Neural cell (in vitro differentiated cells): ENCODE results near the gene CA12. TPM values are rescaled to one million over a fixed set of nuclear protein-coding genes. Genes with fewer than 3 reads are reported as not detected.

Experiments used
- H2AFZ ChIP-seq: fragments of 200-600, 300-800 bp; sonication (generic), shearing (Covaris generic); 2 replicates; pipeline ENCODE4 v1.6.0; 2014; ENCODE audit warnings: low read depth, mild to moderate bottlenecking, antibody characterized with exemption, low read length, moderate library complexity
- H3F3A ChIP-seq: fragments of 200-600 bp; shearing (Covaris generic); 2 replicates; pipeline ENCODE4 v1.6.1; 2016; ENCODE audit warnings: mild to moderate bottlenecking, moderate library complexity, mixed read lengths, antibody characterized with exemption, low read length; ENCODE audit not compliant: insufficient read depth, poor library complexity, severe bottlenecking
- H3K27ac ChIP-seq: fragments of 200-600, 300-800 bp; sonication (generic), shearing (Covaris generic); 2 replicates; pipeline ENCODE4 v1.5.1; 2014; ENCODE audit warnings: mild to moderate bottlenecking, low read length, moderate library complexity
- H3K27me3 ChIP-seq: fragments of 300-800, 200-600 bp; sonication (generic), shearing (Covaris generic); 2 replicates; pipeline ENCODE4 v1.6.0; 2014; ENCODE audit warnings: mild to moderate bottlenecking, low read depth, low read length, moderate library complexity; ENCODE audit not compliant: insufficient read depth
- H3K36me3 ChIP-seq: fragments of 300-800, 200-600 bp; sonication (generic), shearing (Covaris generic); 2 replicates; pipeline ENCODE4 v1.5.1; 2014; ENCODE audit warnings: mild to moderate bottlenecking, antibody characterized with exemption, low read length, moderate library complexity; ENCODE audit not compliant: insufficient read depth
- H3K4me2 ChIP-seq: fragments of 300-800, 200-600 bp; sonication (generic), shearing (Covaris generic); 2 replicates; pipeline ENCODE4 v1.6.0; 2014; ENCODE audit warnings: mild to moderate bottlenecking, low read length
- H3K4me3 ChIP-seq: fragments of 300-800, 200-600 bp; sonication (generic), shearing (Covaris generic); 2 replicates; pipeline ENCODE4 v1.5.1; 2014; ENCODE audit warnings: mild to moderate bottlenecking, low read length, moderate library complexity
- H3K79me2 ChIP-seq: fragments of 200-600 bp; shearing (Covaris generic); replicated peaks from 2 replicates; pipeline ENCODE4 v1.6.0; 2014; ENCODE audit warnings: mild to moderate bottlenecking, low read length, moderate library complexity; ENCODE audit not compliant: insufficient read depth
- H3K9ac ChIP-seq: fragments of 300-800, 200-600 bp; sonication (generic), shearing (Covaris generic); 2 replicates; pipeline ENCODE4 v1.6.1; 2016; ENCODE audit warnings: mild to moderate bottlenecking, low read length, mixed read lengths
- H3K9me2 ChIP-seq: fragments of 200-600 bp; shearing (Covaris generic); 2 replicates; pipeline ENCODE4 v1.6.1; 2016; ENCODE audit warnings: mild to moderate bottlenecking, low read length, mixed read lengths; ENCODE audit not compliant: insufficient read depth
- H3K9me3 ChIP-seq: fragments of 200-600, 300-800 bp; sonication (generic), shearing (Covaris generic); 2 replicates; pipeline ENCODE4 v1.6.1; 2016; ENCODE audit warnings: mild to moderate bottlenecking, mixed run types, low read length, moderate library complexity, mixed read lengths
- H4K20me1 ChIP-seq: fragments of 200-600 bp; shearing (Covaris generic); 2 replicates; pipeline ENCODE4 v1.6.1; 2016; ENCODE audit warnings: mild to moderate bottlenecking, mixed run types; ENCODE audit not compliant: insufficient read depth
- CTCF ChIP-seq: fragments of 450-650 bp; IDR thresholded peaks from 2 replicates; pipeline ENCODE4 v1.5.1; 2014; ENCODE audit warnings: antibody characterized with exemption, mild to moderate bottlenecking, moderate library complexity; ENCODE audit not compliant: poor library complexity, severe bottlenecking
- EP300 ChIP-seq: fragments of 450-650 bp; conservative IDR thresholded peaks from 2 replicates; pipeline ENCODE4 v1.6.1; 2014; ENCODE audit warnings: antibody characterized with exemption, mild to moderate bottlenecking, moderate library complexity; ENCODE audit not compliant: poor library complexity, severe bottlenecking
- EZH2 ChIP-seq: fragments of 200-600, 300-800 bp; shearing (Covaris generic), sonication (generic); IDR thresholded peaks from 2 replicates; pipeline ENCODE4 v1.6.1; 2014; ENCODE audit warnings: antibody characterized with exemption, low read length, borderline replicate concordance, mild to moderate bottlenecking; ENCODE audit not compliant: insufficient read depth, poor library complexity, severe bottlenecking
- MXI1 ChIP-seq: fragments of 450-650 bp; conservative IDR thresholded peaks from 2 replicates; pipeline ENCODE4 v1.6.1; 2014; ENCODE audit warnings: antibody characterized with exemption, mild to moderate bottlenecking; ENCODE audit not compliant: poor library complexity, severe bottlenecking
- POLR2AphosphoS5 ChIP-seq: IDR thresholded peaks from 2 replicates; pipeline ENCODE4 v1.6.1; 2012
- RAD21 ChIP-seq: fragments of 450-650 bp; conservative IDR thresholded peaks from 2 replicates; pipeline ENCODE4 v1.6.1; 2014; ENCODE audit warnings: antibody characterized with exemption, mild to moderate bottlenecking, moderate library complexity
- SMC3 ChIP-seq: fragments of 450-650 bp; conservative IDR thresholded peaks from 2 replicates; pipeline ENCODE4 v1.6.1; 2014; ENCODE audit warnings: antibody characterized with exemption, mild to moderate bottlenecking, moderate library complexity; ENCODE audit not compliant: poor library complexity
- TAF1 ChIP-seq: IDR thresholded peaks from 2 replicates; pipeline ENCODE4 v1.6.1; 2012; ENCODE audit warnings: low read depth
- polyA plus RNA-seq: library from polyadenylated mRNA; depleted of rRNA; stranded (reverse); fragments of >200 nt; gene quantifications from 2 replicates; pipeline ENCODE4 v1.2.3, GENCODE V29; 2014
- TF ChIP-seq, protein P1 (sequence below): IDR thresholded peaks from 2 replicates; pipeline ENCODE4 v1.6.1; 2012; ENCODE audit warnings: borderline replicate concordance

Gene CA12
- polyA plus RNA-seq, 1 donor from 2014 or later: 0.11 TPM

DNA sequence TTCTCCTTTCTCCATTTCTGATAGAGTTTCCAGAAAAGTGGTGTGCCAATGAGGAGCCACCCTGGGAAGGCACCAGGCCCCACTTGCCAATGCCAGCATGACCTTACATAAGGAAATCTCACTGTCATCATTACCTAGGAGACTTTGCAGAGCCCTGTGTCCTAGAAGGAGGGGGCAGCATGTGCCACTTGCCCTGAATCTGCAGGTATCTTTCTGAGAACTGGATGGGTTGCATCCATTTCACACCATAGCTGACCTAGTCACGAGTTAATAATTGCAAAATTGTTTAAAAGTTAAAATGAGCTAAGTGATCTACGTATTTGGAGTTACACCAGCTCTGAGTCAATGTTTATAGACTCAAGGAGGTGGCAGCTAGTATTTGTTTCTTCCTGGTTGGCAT lies 14.3 kb downstream of the CA12 start:
- no peak overlapping the region for H3K9ac ChIP-seq
- H3K36me3 ChIP-seq: no peaks in the 10 kb centered on the region
- H3K9me3 ChIP-seq: no peaks in the 10 kb centered on the region
- no peaks in the 10 kb centered on the region for H3K9me2 ChIP-seq
- H3K27me3 ChIP-seq: no peaks in the 10 kb centered on the region
- H3K4me3 ChIP-seq: no peak overlapping the region
- H3K79me2 ChIP-seq: no peaks in the 10 kb centered on the region
- no peak overlapping the region for H3K27ac ChIP-seq
- no peak for TF ChIP-seq SMC3
- no peak for TF ChIP-seq TAF1
- no peak for TF ChIP-seq CTCF
- TF ChIP-seq EP300: no peak
- TF ChIP-seq, protein P1, sequence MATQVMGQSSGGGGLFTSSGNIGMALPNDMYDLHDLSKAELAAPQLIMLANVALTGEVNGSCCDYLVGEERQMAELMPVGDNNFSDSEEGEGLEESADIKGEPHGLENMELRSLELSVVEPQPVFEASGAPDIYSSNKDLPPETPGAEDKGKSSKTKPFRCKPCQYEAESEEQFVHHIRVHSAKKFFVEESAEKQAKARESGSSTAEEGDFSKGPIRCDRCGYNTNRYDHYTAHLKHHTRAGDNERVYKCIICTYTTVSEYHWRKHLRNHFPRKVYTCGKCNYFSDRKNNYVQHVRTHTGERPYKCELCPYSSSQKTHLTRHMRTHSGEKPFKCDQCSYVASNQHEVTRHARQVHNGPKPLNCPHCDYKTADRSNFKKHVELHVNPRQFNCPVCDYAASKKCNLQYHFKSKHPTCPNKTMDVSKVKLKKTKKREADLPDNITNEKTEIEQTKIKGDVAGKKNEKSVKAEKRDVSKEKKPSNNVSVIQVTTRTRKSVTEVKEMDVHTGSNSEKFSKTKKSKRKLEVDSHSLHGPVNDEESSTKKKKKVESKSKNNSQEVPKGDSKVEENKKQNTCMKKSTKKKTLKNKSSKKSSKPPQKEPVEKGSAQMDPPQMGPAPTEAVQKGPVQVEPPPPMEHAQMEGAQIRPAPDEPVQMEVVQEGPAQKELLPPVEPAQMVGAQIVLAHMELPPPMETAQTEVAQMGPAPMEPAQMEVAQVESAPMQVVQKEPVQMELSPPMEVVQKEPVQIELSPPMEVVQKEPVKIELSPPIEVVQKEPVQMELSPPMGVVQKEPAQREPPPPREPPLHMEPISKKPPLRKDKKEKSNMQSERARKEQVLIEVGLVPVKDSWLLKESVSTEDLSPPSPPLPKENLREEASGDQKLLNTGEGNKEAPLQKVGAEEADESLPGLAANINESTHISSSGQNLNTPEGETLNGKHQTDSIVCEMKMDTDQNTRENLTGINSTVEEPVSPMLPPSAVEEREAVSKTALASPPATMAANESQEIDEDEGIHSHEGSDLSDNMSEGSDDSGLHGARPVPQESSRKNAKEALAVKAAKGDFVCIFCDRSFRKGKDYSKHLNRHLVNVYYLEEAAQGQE: no peak
- TF ChIP-seq POLR2AphosphoS5: no peak
- TF ChIP-seq EZH2: no peak
- no peak for TF ChIP-seq MXI1
- no peak for TF ChIP-seq RAD21
- no peak overlapping the region for H2AFZ ChIP-seq
- H4K20me1 ChIP-seq: no peaks in the 10 kb centered on the region
- no peak overlapping the region for H3K4me2 ChIP-seq
- no peaks in the 10 kb centered on the region for H3F3A ChIP-seq

- Histone ChIP-seq H3K27ac (no peak overlapping the region), H3K9me2 (no peaks in the 10 kb centered on the region), H3F3A (no peaks in the 10 kb centered on the region), H2AFZ (no peak overlapping the region), H3K27me3 (no peaks in the 10 kb centered on the region), H3K9ac (no peak overlapping the region), H4K20me1 (no peaks in the 10 kb centered on the region), H3K4me2 (no peak overlapping the region), H3K4me3 (no peak overlapping the region), H3K36me3 (no peaks in the 10 kb centered on the region), H3K9me3 (no peaks in the 10 kb centered on the region), H3K79me2 (no peaks in the 10 kb centered on the region)
- TF ChIP-seq EP300 (no peak), MXI1 (no peak), TAF1 (no peak), RAD21 (no peak), EZH2 (no peak), CTCF (no peak), POLR2AphosphoS5 (no peak), SMC3 (no peak)
- TF ChIP-seq, protein P1: no peak
Measured at GRCh38 chr15:63366451-63366850, 15.2 kb downstream of the CA12 start.
